Thyroid gland (tissue), 4 donors: ENCODE results near the gene ALG6. TPM values are rescaled to one million over a fixed set of nuclear protein-coding genes. Genes with fewer than 3 reads are reported as not detected.

Source experiments
- DNase-seq, 2 donors: peaks; one replicate each; pipeline ENCODE4 v3.0.0-alpha.2; 2019
- H3K27ac ChIP-seq, 3 donors: fragments of 200-600 bp; sonication (generic); 1 replicate in 2 of 3; 2 replicates in 1 of 3; pipeline ENCODE4 v1.5.1; 2016 to 2019; ENCODE audit warnings: mild to moderate bottlenecking in 1 of 3, moderate library complexity in 1 of 3
- H3K27me3 ChIP-seq: fragments of 200-600 bp; sonication (generic); one replicate; pipeline ENCODE4 v1.5.1; 2019
- H3K36me3 ChIP-seq, 2 donors: fragments of 200-600 bp; sonication (generic); one replicate each; pipeline ENCODE4 v1.5.1; 2016 to 2019
- H3K4me1 ChIP-seq, 2 donors: fragments of 200-600 bp; sonication (generic); one replicate each; pipeline ENCODE4 v1.5.1; 2017 to 2019
- H3K4me3 ChIP-seq, 3 donors: fragments of 200-600 bp; sonication (generic); replicated peaks in 1 of 3; 1 replicate in 2 of 3; 2 replicates in 1 of 3; pipeline ENCODE4 v1.5.1; 2016; ENCODE audit warnings: mild to moderate bottlenecking in 1 of 3
- H3K9me3 ChIP-seq: fragments of 200-600 bp; sonication (generic); one replicate; pipeline ENCODE4 v1.5.1; 2017
- POLR2A ChIP-seq, 2 donors: fragments of 450-650 bp; IDR thresholded peaks; one replicate each; pipeline ENCODE4 v1.6.1; 2017; ENCODE audit warnings: antibody characterized with exemption in 2 of 2, mild to moderate bottlenecking in 2 of 2, moderate library complexity in 1 of 2
- WGBS, 2 donors: methylation state at CpG; one replicate each; pipeline ENCODE4 v1.1.5; 2017; 5-methylcytosine and 5-hydroxymethylcytosine counted together
- intact Hi-C: fragments of 100-400 bp; cut with DNase I; formaldehyde crosslinking; loops from one replicate; pipeline ENCODE4 v1.15.1; 2023
- microRNA-seq: library from miRNA; unstranded; fragments of <30 nt; microRNA quantifications from one replicate; pipeline ENCODE4, GENCODE V29; 2016
- small RNA-seq: library from RNA; depleted of rRNA; stranded (forward); fragments of <200 nt; gene quantifications from one replicate; pipeline ENCODE3, GENCODE V24; 2016
- total RNA-seq, 4 donors: library from RNA; depleted of rRNA; stranded (reverse); fragments of >200 nt; gene quantifications; one replicate each; pipeline ENCODE4 v1.2.3, GENCODE V29; 2016
- TF ChIP-seq, protein P1 (sequence below), 6 experiments: fragments of 200-600 bp in 3 of 6; fragments of 450-650 bp in 3 of 6; sonication (generic) in 3 of 6; IDR thresholded peaks; one replicate each; pipeline ENCODE4 v1.5.1; 2016 to 2019; ENCODE audit warnings: antibody characterized with exemption in 6 of 6, mild to moderate bottlenecking in 2 of 6, inconsistent platforms in 1 of 6, moderate library complexity in 1 of 6

ALG6 gene
- total RNA-seq, 4 donors from 2014 or later: 9.2 to 21.5 (median 19.7) TPM

DNA sequence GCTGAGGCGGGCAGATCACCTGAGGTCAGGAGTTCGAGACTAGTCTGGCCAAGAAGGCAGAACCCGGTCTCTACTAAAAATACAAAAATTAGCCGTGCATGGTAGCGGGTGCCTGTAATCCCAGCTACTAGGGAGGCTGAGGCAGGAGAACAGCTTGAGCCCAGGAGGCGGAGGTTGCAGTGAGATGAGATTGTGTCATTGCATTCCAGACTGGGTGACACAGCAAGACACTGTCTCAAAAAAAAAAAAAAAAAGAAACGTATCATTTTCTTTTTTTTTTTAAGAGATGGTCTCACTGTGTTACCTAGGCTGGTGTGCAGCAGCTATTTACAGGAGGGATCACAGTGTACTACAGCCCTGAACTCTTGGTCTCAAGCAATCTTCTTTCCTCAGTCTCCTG lies 108.3 kb downstream of the ALG6 start:
- 86 to 91% methylated on average over 7 of the region's 7 CpGs for WGBS, 2 donors
- Histone ChIP-seq H3K9me3 (no peaks in the 10 kb centered on the region), H3K27me3 (no peaks in the 10 kb centered on the region), H3K36me3 (no peaks in the 10 kb centered on the region), H3K27ac (no peak overlapping the region), H3K4me1 (no peaks in the 10 kb centered on the region), H3K4me3 (no peak overlapping the region)
- no peak for TF ChIP-seq POLR2A (IDR thresholded peaks at IDR 0.05)
- TF ChIP-seq, protein P1, sequence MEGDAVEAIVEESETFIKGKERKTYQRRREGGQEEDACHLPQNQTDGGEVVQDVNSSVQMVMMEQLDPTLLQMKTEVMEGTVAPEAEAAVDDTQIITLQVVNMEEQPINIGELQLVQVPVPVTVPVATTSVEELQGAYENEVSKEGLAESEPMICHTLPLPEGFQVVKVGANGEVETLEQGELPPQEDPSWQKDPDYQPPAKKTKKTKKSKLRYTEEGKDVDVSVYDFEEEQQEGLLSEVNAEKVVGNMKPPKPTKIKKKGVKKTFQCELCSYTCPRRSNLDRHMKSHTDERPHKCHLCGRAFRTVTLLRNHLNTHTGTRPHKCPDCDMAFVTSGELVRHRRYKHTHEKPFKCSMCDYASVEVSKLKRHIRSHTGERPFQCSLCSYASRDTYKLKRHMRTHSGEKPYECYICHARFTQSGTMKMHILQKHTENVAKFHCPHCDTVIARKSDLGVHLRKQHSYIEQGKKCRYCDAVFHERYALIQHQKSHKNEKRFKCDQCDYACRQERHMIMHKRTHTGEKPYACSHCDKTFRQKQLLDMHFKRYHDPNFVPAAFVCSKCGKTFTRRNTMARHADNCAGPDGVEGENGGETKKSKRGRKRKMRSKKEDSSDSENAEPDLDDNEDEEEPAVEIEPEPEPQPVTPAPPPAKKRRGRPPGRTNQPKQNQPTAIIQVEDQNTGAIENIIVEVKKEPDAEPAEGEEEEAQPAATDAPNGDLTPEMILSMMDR (IDR thresholded peaks at IDR 0.05): no peak
- intact Hi-C loops: no loop called here
- DNase-seq: no peak

DNA sequence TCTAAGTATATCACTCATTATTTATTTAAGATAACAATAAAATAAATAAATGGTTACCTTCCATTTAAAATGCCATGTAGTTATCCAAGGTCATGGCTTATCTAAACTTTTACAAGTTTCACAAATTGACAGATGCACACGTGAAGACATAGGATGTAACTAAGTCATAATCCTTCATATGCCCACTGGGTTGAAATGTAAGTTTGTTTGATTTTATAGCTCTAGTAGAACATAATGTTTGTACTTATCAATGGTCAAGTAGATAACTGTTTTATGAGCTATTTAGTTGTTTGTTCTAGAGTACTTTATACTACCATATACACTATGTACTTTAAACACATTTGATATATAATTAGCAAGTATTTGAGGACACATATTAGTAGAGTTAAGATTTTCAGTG lies 112.6 kb downstream of the ALG6 start:
- intact Hi-C loops: no loop called here
- 91 to 95% methylated on average over 1 of the region's 1 CpG for WGBS, 2 donors
- TF ChIP-seq, protein P1 (IDR thresholded peaks at IDR 0.05): no peak
- TF ChIP-seq POLR2A (IDR thresholded peaks at IDR 0.05): no peak

DNA sequence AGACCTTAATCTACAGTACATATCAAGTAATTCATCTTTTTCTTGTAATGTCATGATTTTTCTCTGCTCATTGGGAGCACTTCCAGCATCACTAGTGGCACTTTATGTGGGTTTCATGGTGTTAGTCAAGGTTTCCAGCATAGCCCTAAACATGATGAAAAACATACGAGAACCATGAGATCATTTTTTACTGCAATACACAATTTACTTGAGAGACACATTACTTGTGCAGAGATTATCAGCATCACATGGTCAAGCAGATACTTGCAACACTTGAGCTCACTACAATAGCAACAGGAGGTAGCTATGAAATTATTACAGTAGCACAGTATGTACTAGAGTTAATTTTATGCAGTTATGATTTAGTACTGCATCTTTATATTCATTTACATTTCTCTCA lies 119.2 kb downstream of the ALG6 start:
- 95% methylated on average over 1 of the region's 1 CpG for WGBS, 2 donors
- Histone ChIP-seq H3K27ac (no peak overlapping the region), H3K4me1 (no peaks in the 10 kb centered on the region), H3K4me3 (no peak overlapping the region), H3K36me3 (no peaks in the 10 kb centered on the region), H3K27me3 (no peaks in the 10 kb centered on the region), H3K9me3 (no peaks in the 10 kb centered on the region)
- intact Hi-C loops: no loop called here
- no peak for TF ChIP-seq POLR2A (IDR thresholded peaks at IDR 0.05)
- TF ChIP-seq, protein P1 (IDR thresholded peaks at IDR 0.05): no peak
- no peak for DNase-seq

More for the DNA sequence above, 112.6 kb downstream of the ALG6 start:
- DNase-seq: no peak
- H3K4me3 ChIP-seq: no peak overlapping the region
- no peaks in the 10 kb centered on the region for H3K27me3 ChIP-seq
- H3K36me3 ChIP-seq: no peaks in the 10 kb centered on the region
- no peaks in the 10 kb centered on the region for H3K9me3 ChIP-seq
- H3K27ac ChIP-seq: no peak overlapping the region
- H3K4me1 ChIP-seq: no peaks in the 10 kb centered on the region

DNA sequence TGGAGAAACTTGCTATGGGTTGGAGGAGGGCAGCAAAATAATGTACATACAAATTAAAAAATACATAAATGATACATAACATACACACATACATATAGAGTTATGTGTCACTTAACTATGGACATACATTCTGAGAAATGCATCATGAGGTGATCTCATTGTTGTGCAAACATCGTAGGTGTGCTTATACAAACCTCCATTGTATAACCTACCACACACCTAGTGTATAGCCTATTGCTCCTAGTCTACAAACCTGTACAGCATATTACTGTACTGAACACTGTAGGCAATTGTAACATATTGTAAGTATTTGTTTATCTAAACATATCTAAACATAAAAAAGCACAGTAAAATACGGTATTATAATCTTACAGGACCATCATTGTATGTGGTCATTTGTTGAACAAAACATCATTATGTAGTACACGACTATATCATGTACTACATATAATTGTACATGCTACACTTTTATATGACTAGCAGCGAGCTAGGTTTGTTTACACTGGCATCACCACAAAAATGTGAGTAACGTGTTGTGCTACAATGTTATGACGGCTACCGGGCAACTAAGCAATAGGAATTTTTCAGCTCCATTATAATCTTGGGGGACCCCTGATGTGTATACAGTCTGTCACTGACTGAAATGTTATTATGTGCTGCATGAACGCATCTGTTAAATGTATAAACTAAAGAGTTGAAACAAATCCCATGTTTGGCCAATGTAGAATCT lies 120.1 kb downstream of the ALG6 start:
- intact Hi-C loops: no loop called here
- Histone ChIP-seq H3K36me3 (no peaks in the 10 kb centered on the region), H3K9me3 (no peaks in the 10 kb centered on the region), H3K27me3 (no peaks in the 10 kb centered on the region), H3K4me3 (no peak overlapping the region), H3K27ac (no peak overlapping the region), H3K4me1 (no peaks in the 10 kb centered on the region)
- DNase-seq: no peak
- WGBS, 2 donors: 92% methylated on average over 8 of the region's 8 CpGs
- TF ChIP-seq, protein P1 (IDR thresholded peaks at IDR 0.05): no peak
- no peak for TF ChIP-seq POLR2A (IDR thresholded peaks at IDR 0.05)

Small RNA genes within 50 kb of the gene (microRNA-seq; reads per million reads assigned to microRNA genes)
- gene MIR6068: not detected

Small RNA genes within 50 kb of the gene (small RNA-seq; reads per million reads assigned to genes)
- gene MIR6068 (0.66 reads per million), gene RF00019 (not detected)

Other genes starting within 250 kb of the ALG6 start
- under 1 TPM in 1 of 4 donors, not detected in 3; 0.24 TPM for gene FOXD3, start 45.1 kb upstream of the ALG6 start, total RNA-seq
- 10 to 100 TPM; 15.0 to 19.6 (median 19.5) TPM for gene ITGB3BP, start 155.6 kb downstream of the ALG6 start, total RNA-seq
- 10 to 100 TPM in 2 of 4 donors, 1 to 10 TPM in 2; 8.3 to 11.7 (median 10.0) TPM for gene EFCAB7, start 155.9 kb downstream of the ALG6 start, total RNA-seq
- 10 to 100 TPM; 37.1 to 84.1 (median 63.2) TPM for gene PGM1, start 225.8 kb downstream of the ALG6 start, total RNA-seq